Thoracic aorta (tissue), 2 donors: ENCODE results near the gene IL17RC. TPM values are rescaled to one million over a fixed set of nuclear protein-coding genes. Genes with fewer than 3 reads are reported as not detected.

Experiments
- ATAC-seq: fragments of 150-250 bp; one replicate; pipeline ENCODE4 v1.8.0; 2017; ENCODE audit warnings: low read depth; ENCODE audit not compliant: insufficient number of reproducible peaks, low FRiP score
- DNase-seq: peaks from one replicate; pipeline ENCODE4 v3.0.0-alpha.2; 2020; ENCODE audit warnings: low spot score
- H3K27ac ChIP-seq, 2 donors: fragments of 200-600 bp; sonication (generic); 1 replicate in 1 of 2; 2 replicates in 1 of 2; pipeline ENCODE4 v1.5.1; 2016; ENCODE audit warnings: mild to moderate bottlenecking in 2 of 2, moderate library complexity in 2 of 2
- H3K27me3 ChIP-seq: fragments of 200-600 bp; sonication (generic); replicated peaks from 2 replicates; pipeline ENCODE4 v1.6.0; 2016; ENCODE audit warnings: mild to moderate bottlenecking; ENCODE audit not compliant: insufficient read depth
- H3K36me3 ChIP-seq: fragments of 200-600 bp; sonication (generic); one replicate; pipeline ENCODE4 v1.5.1; 2016
- H3K4me1 ChIP-seq, 2 donors: fragments of 200-600 bp; sonication (generic); 1 replicate in 1 of 2; 2 replicates in 1 of 2; pipeline versions ENCODE4 v1.5.1 to v1.6.0; 2016; ENCODE audit warnings: low read depth in 2 of 2, mild to moderate bottlenecking in 1 of 2; ENCODE audit not compliant: control insufficient read depth in 1 of 2
- H3K4me3 ChIP-seq: fragments of 200-600 bp; sonication (generic); 2 replicates; pipeline ENCODE4 v1.5.1; 2016; ENCODE audit warnings: mild to moderate bottlenecking
- H3K9me3 ChIP-seq: fragments of 200-600 bp; sonication (generic); 2 replicates; pipeline ENCODE4 v1.5.1; 2016
- CTCF ChIP-seq: fragments of 200-600 bp; sonication (generic); IDR thresholded peaks from one replicate; pipeline ENCODE4 v1.5.1; 2019; ENCODE audit warnings: antibody characterized with exemption
- total RNA-seq, 2 donors: library from RNA; depleted of rRNA; stranded (reverse); fragments of >200 nt; gene quantifications; one replicate each; pipeline versions ENCODE4 v1.1.0 to v1.2.3, GENCODE V29; 2016

Gene IL17RC
- total RNA-seq, 2 donors from 2014 or later: 52.2 to 59.4 TPM

- DNase-seq (no peak), ATAC-seq (no peak)
- TF ChIP-seq CTCF: no peak
- Histone ChIP-seq H3K36me3 (no peaks in the 10 kb centered on the region), H3K9me3 (no peaks in the 10 kb centered on the region), H3K4me1 (no peaks in the 10 kb centered on the region), H3K27me3 (no peaks in the 10 kb centered on the region), H3K27ac (no peak overlapping the region), H3K4me3 (no peak overlapping the region)
Observed at GRCh38 chr3:9883706-9884554, 33.0 kb upstream of the IL17RC start.

GRCh38 chr3:9884555-9885165, 32.2 kb upstream of the IL17RC start:
- Histone ChIP-seq H3K27me3 (no peaks in the 10 kb centered on the region), H3K27ac (no peak overlapping the region), H3K36me3 (no peaks in the 10 kb centered on the region), H3K4me1 (no peaks in the 10 kb centered on the region), H3K4me3 (no peak overlapping the region), H3K9me3 (no peaks in the 10 kb centered on the region)
- no peak for TF ChIP-seq CTCF
- ATAC-seq: no peak
- DNase-seq: no peak

DNA sequence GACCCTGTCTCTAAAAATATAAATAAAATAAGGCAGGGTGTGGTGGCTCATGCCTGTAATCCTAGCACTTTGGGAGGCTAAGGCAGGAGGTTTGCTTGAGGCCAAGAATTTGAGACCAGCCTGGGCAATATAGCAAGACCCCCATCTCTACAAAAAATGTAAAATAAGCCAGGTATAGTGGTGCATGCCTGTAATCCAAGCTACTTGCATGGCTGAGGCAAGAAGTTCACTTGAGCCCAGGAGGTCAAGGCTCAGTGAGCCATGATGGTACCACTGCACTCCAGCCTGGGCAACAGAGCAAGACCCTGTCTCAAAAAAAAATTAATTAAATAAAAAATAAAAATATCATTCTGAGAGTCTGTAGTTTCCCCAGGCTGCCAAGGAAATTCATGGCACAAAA, 30.6 kb upstream of the IL17RC start:
- ATAC-seq: no peak
- Histone ChIP-seq H3K27ac (no peak overlapping the region), H3K9me3 (no peaks in the 10 kb centered on the region), H3K36me3 (no peaks in the 10 kb centered on the region), H3K4me1 (peaks cover 4 to 7% of the 10 kb centered on the region in 2 donors), H3K27me3 (no peaks in the 10 kb centered on the region), H3K4me3 (no peak overlapping the region)
- TF ChIP-seq CTCF: no peak
- no peak for DNase-seq

GRCh38 chr3:9887480-9887879, 29.4 kb upstream of the IL17RC start:
- TF ChIP-seq CTCF: no peak
- no peaks in the 10 kb centered on the region for H3K36me3 ChIP-seq
- no peaks in the 10 kb centered on the region for H3K9me3 ChIP-seq
- ATAC-seq (no peak), DNase-seq (no peak)
- no peak overlapping the region for H3K4me3 ChIP-seq
- H3K27ac ChIP-seq: no peak overlapping the region
- H3K27me3 ChIP-seq: no peaks in the 10 kb centered on the region
- peaks cover 8 to 10% of the 10 kb centered on the region in 2 donors for H3K4me1 ChIP-seq

DNA sequence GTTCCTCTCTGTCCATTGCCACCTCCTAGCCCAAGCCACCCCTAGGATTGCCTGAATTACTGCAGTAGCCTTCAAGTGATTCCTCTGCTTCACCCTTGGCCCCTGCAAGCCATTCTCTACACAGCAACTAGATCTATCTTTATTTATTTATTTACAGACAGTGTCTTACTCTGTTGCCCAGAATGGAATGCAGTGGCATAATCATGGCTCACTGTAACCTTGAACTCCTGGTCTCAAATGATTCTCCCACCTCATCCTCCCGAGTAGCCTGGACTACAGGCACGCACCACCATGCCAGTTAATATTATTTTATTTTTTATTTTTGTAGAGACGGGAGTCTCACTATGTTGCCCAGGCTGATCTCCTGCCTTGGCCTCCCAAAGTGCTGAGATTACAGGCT, 28.4 kb upstream of the IL17RC start:
- Histone ChIP-seq H3K36me3 (peaks cover 6% of the 10 kb centered on the region), H3K4me1 (peaks cover 8 to 10% of the 10 kb centered on the region in 2 donors), H3K27me3 (no peaks in the 10 kb centered on the region), H3K9me3 (no peaks in the 10 kb centered on the region), H3K4me3 (no peak overlapping the region), H3K27ac (no peak overlapping the region)
- no peak for TF ChIP-seq CTCF
- ATAC-seq (no peak), DNase-seq (no peak)
